ENCODE results near the gene EVI5.

The EVI5 gene

DNA sequence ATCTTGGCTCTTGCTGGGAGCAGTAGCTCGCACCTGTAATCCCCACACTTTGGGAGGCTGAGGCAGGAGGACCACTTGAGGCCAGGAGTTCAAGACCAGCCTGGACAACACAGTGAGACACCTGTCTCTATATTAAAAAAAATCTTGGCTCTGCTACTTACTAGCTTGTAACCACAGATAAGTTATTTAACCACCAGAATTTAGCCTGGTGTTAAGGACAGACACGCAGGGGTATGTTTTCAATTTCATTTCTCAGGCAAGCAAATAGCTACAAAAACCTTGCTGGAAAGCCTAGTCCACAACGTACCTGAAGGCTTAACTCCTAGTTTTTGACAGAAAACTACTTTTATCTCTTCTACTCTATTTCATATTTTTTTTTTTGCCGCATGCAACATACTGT lies 273.4 kb downstream of the EVI5 start:
- DNase-seq (ENCODE audit: low spot score), result no peak

DNA sequence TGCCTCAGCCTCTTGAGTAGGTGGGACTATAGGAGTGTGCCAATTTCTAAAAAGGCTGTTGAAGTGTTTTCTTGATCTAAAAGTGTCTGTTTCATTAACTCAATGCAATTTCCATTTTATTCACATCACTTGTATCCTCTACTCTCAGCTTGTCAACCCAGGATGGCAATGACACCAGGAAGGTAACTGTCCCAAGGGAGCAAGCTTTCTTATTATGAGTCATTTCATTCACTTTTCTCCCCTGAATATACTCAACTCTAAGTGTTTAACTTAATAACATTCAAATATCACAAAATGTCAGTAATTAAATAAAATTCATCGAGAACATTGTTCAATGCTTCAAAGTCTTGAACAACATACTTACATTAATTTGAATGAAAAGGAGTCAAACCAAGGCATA lies 275.3 kb downstream of the EVI5 start:
- no peak for DNase-seq (ENCODE audit: low spot score)

- no peak for DNase-seq (ENCODE audit: low spot score)
Observed at GRCh38 chr1:92505015-92505692, 279.8 kb downstream of the EVI5 start.

DNA sequence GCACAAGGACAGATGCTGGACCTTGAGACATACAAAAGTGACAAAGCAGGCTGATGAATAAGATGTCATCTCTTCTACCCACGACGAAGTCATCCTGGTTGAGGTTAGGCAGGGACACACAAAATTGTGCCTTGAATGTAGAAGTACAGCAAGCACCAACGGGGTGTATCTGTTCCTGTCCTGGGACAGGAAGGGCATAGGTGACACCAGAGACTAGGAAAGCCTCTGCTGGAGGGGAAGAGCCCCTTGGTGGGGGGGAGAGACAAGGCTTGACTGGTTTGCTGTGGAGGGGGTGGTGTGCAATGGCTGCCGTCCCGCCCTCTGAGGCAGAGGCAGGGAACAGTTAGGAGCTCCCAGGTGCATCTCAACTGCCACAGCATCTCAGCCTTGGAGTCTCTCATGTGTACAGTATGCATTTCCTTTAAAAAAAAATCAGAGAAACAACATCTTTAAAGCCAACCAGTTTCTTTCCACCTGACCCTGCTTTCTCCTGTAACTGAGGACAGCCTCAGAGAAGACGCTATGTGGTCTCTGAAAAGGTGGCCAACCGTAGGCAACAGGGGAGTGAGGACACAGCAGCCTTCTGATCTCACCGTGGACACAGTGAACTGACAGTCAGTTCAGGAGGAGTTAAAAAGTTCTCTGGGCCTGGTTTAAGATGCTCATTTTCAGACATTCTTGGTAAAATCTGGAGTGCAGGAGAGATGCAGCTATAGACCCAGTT lies 280.5 kb downstream of the EVI5 start:
- no peak for DNase-seq (ENCODE audit: low spot score)

- no peak for DNase-seq (ENCODE audit: low spot score)
Observed at GRCh38 chr1:92503926-92504285, 281.0 kb downstream of the EVI5 start.

DNA sequence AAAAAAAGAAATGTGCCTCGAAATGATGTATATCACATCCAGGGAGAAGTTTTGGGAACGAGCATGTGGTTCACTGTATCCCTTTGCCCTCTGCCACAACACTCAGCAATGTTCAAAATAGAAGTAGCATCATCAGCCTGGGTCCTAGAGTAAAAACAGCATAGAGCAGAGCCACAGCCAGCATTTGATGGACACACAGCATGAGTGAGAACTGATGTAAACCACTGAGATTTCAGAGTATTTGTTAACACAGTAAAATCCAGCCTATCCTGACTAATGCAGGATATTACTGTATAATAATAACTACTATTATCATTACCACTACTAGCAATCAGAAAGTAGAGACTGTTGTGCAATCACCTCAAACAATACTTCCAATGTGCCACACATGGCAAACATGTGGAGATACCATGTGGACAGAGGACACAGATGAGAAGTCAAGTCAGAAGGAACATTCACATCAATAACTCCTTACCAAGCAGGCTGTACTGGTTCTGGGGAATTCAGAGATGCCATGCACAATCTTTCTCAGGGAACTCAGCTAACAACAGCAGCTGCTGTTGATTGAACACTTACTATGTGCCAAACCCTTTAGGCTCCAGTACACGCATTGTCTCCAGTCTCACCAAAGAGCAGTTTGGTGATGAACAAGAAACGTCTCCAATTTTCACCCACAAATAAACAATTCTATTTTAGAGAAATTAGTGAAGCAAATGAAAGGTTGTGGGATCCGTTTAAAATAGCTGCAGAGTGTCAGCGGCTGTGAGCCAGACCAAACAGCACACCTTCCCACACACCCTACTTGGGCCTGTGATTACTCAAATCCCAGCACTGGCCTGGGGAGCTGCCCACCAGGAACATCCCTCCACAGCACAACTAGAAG lies 281.6 kb downstream of the EVI5 start:
- no peak for DNase-seq (ENCODE audit: low spot score)

DNA sequence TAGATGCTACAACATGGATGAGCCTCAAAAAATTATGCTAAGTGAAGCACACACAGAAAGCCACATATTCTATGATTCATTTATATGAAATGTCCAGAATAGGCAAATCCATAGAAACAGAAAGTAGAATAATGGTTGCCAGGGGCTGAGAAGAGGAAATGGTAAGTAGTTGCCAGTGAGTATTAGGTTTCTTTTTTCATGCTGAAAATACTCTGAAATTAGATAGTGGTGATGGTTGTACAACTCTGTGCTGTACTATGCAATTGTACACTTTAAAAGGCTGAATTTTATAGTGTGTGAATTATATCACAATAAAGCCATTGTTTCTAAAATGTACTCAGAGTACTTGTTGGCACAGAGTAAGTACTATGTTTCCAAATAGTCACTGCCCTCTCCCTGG lies 282.7 kb downstream of the EVI5 start:
- DNase-seq (ENCODE audit: low spot score), result no peak

DNA sequence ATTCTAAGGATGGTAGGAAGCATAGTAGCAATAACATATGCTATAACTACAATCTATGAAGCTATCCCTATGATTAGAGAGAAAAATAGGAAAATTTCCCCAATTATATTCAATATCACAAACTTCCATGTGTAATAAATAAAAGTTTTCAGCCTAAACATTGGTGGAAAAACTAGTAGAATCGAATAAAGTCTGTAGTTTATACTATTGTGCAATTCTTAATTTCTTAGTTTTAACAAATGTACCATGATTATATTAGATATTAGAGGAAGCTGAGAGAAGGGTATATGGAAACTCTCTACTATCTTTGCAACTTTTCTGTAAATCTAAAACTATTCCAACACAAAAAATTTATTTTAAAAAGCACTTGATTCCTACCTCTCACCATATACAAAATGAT lies 284.4 kb downstream of the EVI5 start:
- DNase-seq (ENCODE audit: low spot score), result no peak

GRCh38 chr1:92495392-92496063 lies 289.4 kb downstream of the EVI5 start:
- no peak for DNase-seq (ENCODE audit: low spot score)

DNA sequence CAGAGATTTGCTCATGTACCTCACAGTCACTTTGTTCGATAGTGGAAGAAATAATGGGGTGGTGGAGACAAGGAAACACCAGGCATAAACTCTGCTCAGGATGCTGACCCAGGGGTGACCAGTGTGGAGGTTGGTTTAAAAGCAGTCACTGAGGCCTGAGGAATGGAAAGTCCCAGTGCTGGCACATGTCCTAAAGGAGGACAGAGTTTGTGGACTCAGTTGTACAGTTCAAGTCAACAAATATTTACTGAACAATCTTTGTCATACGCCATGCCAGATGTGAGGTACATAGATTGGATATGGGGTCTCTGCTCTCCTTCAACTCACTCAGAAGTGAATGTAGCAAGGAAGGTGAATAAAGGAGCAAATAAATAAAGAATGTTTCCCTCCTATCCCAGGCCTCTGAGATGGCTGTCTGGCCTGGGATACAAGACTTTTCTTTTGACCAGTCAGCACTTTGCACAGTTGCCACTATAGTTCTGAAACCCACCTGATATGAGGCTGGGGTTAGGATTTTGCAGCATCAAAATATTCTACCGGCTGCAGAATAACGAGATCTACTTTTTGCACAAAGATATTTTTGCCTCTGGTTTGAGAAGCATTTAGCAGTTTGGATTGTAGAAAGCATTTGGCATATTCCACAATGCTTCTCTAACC lies 290.3 kb downstream of the EVI5 start:
- no peak for DNase-seq (ENCODE audit: low spot score)

DNA sequence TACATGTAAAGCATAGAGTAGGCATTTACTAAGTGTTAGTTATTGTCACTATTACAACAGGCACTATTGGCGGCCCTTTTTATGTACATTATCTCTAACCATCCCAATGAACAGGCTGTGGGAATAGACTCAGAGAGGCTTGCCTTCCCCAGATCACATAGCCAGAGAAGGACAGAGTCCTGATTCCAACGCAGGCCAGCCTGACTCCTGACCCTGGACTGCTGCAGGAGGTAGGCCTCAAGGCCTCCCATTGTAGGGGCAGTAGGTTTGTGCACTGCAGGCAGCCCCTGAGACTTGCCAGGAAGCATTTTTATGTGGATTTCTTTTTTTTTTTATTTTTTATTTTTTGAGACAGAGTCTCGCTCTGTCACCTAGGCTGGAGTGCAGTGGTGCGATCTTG lies 291.8 kb downstream of the EVI5 start:
- no peak for DNase-seq (ENCODE audit: low spot score)

- DNase-seq (ENCODE audit: low spot score), result no peak
Observed at GRCh38 chr1:92488832-92489231, 296.1 kb downstream of the EVI5 start.

- DNase-seq (ENCODE audit: low spot score), result no peak
Observed at GRCh38 chr1:92488416-92488815, 296.5 kb downstream of the EVI5 start.

- DNase-seq (ENCODE audit: low spot score), result no peak
Observed at GRCh38 chr1:92487078-92487605, 297.8 kb downstream of the EVI5 start.

DNA sequence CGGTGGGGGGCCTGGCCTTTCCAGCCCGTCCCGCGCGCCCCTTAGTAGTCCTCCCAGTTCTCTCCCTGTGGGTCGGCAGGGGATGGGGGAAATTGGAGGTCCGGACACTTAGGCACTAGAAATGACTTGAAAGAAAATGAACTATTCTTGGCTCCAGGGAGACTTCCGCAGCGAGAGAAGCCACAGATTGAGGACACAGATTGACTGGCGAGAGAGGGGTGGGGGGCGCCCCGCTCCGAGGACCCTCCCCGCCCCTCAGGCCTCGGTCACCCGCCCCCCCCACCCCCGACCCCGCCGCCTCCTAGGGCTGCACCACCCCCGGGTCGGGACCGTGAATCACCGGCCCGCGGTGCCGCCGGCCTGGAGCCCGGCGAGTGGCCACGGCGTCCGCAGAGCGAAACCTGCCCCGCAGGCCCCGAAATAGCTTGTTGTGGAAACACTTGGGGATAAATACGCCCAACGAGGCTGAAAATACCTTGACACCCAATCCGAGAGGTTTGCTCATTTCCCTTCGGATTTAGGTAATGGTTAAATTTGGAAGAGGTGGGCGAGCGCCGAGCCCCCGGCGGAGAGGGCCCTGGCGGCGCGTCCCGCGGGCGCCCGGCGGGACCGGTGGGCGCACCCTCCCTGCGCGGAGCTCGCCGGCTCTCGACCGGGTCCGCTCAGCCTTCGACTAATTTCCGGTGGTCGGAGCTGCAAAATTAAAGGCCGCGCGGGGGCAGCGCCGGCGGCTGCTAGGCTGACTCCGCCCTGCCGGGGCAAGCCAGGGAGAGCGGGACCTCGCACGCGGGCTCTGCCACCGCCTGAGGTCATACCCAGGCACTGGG lies 298.4 kb downstream of the EVI5 start, which contains the start of gene GFI1:
Gene GFI1, minus strand, starts transcription at position 675 of the 827 bp plus-strand sequence. CDS start 3,438 bp downstream, outside the sequence.
- peak; percentile 38 for DNase-seq (ENCODE audit: low spot score)

DNA sequence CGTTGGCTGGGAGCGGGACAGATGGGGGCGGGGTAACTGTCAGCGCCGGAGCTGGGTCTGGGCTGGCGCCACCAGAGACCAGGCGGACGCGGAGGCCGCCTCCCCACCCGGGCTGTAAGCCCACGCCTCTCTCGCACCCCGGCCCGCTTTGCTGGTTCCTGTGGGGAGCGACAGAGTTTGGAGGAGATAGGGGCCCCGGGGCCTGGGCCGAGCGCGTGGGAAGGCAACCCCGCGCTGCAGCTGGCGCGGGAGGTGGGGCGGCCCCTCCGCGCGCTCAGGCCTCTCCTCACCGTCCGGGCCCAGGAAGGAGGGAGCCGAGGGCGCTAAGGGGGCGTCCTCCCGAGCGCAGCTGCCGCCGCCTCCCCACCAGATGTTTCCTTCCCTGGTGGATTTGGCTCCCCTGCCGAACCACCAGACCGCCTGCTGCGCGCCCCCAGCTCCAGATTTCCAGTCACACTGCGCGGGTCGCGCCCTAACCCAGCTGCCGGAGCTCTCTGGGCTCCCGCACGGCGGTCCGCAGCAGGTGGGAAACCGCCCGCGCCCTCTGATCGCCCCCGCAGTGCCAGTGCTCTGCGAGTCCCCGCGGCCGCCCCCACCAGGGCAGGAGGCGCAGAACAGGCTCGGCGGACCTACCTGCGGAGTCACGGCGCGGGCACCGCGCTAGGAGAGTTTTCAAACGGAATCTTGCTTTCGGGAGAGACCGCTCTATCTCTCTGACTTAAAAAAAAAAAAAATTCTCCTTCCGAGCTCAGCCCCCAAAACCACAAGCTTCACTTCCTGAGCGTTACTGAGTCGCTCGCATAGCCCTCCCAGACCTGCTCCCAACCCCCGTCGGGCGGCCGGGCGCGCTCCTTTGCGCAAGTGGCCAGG lies 299.3 kb downstream of the EVI5 start:
- no peak for DNase-seq (ENCODE audit: low spot score)

DNA sequence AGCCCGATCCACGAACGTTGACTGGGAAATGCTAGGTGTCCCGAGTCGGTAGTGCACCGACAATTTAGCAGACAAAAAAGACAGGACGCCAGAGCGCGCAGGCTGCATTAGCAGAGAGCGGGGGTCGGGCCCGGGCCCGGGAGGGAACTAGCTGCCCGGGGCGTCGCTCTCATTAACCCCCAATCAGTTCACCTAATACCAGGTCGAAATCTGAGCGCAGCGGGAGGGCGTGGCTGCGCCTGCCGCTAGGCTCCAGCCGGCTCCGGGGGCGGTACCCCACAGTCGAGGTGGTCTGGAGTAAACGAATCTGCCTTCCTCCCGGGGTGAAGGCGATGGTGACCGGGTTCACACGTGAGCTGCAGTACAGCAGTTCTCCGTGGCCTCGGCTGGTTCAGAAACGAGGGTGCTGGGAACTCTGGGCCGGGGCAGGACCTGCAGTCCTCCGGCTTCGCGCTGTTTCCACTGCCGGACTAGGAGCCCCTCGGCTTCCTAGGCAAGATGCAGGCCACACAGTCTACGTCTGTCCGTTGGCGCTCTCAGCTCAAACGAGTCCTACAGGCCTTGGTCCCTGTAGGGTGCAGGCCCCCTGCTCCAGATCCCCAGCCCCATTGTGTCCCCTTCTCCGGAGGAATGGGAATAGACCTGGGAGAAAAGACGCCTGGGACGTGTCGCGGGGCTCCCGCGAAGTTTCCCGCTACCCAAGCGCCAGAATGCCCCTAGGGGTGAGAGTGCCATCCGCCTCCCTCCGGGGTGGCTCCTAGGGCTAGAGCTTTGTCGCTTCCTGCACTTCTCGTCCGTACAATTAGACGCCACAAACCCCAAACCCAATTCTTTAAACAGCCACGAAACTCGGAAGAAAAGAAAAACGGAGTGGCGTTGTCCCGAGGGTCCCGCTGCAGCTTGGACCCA lies 300.2 kb downstream of the EVI5 start:
- no peak for DNase-seq (ENCODE audit: low spot score)

Data from AG08396 (cell line).